ENCODE measurements around the gene TSPAN9. TPM values are rescaled to one million over a fixed set of nuclear protein-coding genes. Genes with fewer than 3 reads are reported as not detected.

TSPAN9 gene
- total RNA-seq, 1 donor from 2014 or later, result 20.5 TPM

DNA sequence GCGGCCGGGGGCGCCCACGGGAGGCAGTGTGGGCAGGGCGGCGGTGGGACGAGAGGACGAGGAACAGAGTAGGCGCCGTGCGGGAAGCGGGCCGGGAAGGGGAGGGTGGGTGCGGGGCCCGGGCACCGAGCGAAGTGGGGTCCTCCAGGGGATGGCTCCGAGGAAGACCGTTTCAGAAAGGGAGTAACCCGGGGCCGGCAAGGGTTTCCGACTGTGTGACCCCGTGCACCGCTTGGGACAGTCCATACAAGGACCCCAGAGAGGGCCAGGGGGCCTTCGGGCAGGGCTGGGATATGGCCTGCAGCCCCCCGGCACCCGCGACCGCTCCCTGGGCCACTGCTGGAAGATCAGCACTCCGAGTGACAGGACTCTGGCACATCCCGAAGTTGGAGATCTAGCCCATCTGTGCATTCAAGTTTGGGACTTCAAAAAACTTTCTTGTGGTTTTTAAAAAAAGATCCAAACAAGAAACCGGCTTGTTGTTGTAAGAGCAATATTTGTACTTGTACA is 448 bp downstream of the TSPAN9 start:
- no peak for DNase-seq (ENCODE audit: low read depth)
- H3K4me3 ChIP-seq (ENCODE audit: low read depth, low read length), result peak overlapping the region; percentile 73
- TF ChIP-seq, protein P1, sequence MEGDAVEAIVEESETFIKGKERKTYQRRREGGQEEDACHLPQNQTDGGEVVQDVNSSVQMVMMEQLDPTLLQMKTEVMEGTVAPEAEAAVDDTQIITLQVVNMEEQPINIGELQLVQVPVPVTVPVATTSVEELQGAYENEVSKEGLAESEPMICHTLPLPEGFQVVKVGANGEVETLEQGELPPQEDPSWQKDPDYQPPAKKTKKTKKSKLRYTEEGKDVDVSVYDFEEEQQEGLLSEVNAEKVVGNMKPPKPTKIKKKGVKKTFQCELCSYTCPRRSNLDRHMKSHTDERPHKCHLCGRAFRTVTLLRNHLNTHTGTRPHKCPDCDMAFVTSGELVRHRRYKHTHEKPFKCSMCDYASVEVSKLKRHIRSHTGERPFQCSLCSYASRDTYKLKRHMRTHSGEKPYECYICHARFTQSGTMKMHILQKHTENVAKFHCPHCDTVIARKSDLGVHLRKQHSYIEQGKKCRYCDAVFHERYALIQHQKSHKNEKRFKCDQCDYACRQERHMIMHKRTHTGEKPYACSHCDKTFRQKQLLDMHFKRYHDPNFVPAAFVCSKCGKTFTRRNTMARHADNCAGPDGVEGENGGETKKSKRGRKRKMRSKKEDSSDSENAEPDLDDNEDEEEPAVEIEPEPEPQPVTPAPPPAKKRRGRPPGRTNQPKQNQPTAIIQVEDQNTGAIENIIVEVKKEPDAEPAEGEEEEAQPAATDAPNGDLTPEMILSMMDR (conservative IDR thresholded peaks at IDR 0.05; ENCODE audit: low read depth, low read length), result no peak

DNA sequence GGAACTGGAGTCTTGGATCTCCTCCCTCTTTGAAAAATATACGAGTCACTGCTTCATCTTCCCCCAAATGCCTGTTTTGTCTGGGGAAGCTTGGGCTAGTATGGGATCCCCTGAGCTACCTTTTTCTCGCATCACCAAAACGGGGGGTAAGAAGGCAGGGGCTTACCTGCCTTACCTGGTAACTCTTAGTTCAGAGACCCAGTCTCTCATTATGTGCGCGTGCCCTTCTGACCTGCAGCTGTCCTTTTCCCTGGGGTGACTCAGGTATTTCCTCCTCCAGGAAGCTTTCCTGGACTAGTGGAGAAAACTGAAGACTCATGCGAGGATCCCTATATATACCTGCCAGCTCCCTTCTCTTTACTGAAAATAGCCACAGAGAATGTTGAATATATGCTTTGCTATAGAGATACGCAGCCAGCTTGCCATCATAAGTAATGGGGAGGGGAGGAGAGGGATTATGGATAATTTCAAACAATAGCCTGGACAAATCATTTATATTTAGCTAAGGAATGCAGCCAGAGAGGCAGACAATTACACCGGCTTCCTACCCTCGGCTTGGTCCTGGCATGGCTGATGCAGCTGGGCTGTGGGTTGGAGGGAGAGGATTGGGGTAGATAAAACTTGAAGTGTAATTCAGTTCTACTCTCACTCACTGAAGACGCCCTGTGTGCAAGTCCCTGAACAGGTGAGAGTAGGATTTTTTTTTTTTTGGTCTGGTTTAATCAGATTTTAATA is 1.1 kb downstream of the TSPAN9 start:
- peak overlapping the region; percentile 73 for H3K4me3 ChIP-seq (ENCODE audit: low read depth, low read length)

DNA sequence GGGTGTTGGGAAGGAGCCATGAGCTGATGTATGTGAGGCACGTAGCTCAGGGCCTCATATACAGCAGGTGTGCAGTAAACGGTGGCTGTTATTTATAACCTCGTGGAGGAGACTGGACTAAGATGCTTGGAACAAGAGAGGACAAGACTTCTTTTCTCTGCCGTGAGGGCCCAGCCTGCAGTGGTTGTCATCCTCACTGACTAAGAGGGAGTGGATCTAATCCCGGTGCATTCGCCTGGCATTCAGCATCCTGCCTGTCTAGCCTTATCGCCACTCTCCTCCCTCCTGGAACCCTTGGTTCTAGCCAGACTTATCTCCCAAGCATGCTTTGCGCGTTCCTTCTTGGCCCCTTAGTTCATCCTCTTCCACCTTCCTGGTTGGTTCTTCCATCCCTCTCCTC is 3.9 kb downstream of the TSPAN9 start:
- no peak for DNase-seq (ENCODE audit: low read depth)
- TF ChIP-seq, protein P1 (conservative IDR thresholded peaks at IDR 0.05; ENCODE audit: low read depth, low read length), result no peak
- no peak overlapping the region for H3K4me3 ChIP-seq (ENCODE audit: low read depth, low read length)

More for the DNA sequence above, 1.1 kb downstream of the TSPAN9 start:
- DNase-seq (ENCODE audit: low read depth), result no peak
- TF ChIP-seq, protein P1 (conservative IDR thresholded peaks at IDR 0.05; ENCODE audit: low read depth, low read length), result no peak

DNA sequence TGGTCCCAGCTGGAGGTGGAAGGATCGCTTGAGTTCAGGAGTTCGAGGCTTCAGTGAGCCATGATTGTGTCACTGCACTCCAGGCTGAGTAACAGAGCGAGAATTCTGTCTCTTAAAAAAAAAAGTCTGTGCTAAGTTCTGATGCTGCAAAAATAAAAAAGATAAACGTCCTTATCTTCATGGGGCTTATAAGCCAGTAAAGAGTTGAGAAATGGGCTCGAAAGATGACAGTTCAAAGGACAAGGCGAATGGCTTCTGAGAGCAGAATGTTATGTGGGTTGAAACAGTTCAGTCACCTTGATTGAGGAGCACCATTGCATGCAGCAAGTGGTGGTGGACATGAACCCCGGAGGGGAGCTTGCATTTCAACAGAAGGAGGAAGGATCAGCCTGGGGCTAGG is 4.7 kb downstream of the TSPAN9 start:
- H3K4me3 ChIP-seq (ENCODE audit: low read depth, low read length), result no peak overlapping the region
- DNase-seq (ENCODE audit: low read depth), result no peak
- TF ChIP-seq, protein P1 (conservative IDR thresholded peaks at IDR 0.05; ENCODE audit: low read depth, low read length), result no peak

DNA sequence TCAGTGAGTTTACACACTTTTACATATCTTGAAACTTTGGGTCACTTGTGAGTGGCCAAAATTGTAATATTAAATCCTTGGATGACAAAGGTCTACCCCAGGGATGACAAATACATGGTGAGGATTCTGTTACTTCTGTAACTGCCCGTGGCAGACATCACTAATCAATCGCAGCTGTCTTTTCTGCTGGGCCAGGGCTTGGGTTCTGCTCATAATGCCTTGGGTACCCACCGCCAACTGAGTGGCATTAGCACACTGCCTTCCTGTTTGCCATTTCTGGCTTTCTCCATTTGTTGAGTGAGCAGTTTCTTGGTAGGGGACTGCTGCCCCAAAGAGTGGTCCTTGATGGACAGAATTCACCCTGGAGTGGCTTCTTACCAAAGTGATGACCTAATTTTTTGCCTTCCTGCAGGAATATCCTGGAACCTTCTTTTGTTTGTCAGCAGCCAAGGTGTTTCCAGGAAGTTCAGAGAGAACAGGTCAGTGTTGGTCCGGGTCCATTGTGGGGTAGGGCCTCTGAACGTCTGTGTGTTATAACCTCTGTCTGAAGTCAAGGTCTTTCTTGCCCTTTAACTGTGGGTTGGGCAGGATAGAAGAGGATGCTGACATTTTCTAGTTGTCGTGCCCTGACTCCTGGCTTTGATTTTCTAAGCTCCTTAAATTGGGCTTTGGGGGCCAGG is 6.2 kb downstream of the TSPAN9 start:
- TF ChIP-seq, protein P1 (conservative IDR thresholded peaks at IDR 0.05; ENCODE audit: low read depth, low read length), result no peak
- H3K4me3 ChIP-seq (ENCODE audit: low read depth, low read length), result no peak overlapping the region
- no peak for DNase-seq (ENCODE audit: low read depth)

DNA sequence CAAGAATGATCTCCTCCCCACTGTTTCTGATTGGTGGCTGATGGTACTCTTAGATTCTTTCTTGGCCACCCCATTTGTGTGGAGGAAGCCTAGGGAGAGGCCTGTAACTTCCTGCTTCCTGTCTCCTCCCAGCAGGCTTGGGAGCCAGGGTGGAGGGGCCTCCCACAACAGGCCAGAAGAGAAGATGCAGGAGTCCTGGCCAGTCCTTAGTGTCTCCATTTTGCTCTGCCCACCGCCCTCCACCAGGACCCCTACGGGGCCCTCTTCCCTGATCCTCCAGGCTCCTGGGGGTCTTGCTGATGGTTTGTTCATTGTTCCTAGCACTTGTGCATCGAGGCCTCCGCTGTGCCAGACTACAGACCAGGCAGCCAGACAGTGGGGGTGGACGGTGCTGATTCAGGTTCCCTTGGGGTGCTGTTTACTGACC is 6.8 kb downstream of the TSPAN9 start:
- TF ChIP-seq, protein P1 (conservative IDR thresholded peaks at IDR 0.05; ENCODE audit: low read depth, low read length), result no peak
- no peak for DNase-seq (ENCODE audit: low read depth)
- no peak overlapping the region for H3K4me3 ChIP-seq (ENCODE audit: low read depth, low read length)
